ENCODE data around the gene MLKL. TPM values are rescaled to one million over a fixed set of nuclear protein-coding genes. Genes with fewer than 3 reads are reported as not detected.
"Not testable (repeated sequence)": the region's sequence is repeated elsewhere in the genome, so short reads cannot be mapped to it uniquely, and the experiment has no call there.

The MLKL gene
- total and polyA plus RNA-seq, 2 of the 13 experiments (the other 11 are each of a cell fraction or from before 2014, with no cell fraction given): 6.4 to 10.7 TPM

DNA sequence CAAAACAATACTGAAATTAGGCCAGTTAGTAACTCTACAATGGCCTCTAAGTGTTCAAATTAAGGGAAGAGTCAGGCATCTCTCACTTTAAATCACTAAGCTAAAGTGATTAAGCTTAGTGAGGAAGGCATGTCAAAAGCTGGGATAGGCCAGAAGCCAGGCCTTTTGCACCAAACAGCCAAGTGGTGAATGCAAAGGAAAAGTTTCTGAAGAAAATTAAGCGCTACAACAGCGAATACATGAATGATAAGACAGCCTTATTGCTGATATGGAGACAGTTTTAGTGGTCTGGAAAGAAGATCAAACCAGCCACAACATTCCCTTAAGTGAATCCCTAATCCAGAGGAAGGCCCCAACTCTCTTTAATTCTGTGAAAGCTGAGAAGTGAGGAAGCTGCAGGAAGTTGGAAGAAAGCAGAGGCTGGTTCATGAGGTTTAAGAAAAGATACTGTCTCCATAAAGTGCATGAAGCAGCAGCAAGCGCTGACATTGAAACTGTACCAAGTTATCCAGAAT is 46.1 kb downstream of the MLKL start (continued):
- TF ChIP-seq, protein P1, sequence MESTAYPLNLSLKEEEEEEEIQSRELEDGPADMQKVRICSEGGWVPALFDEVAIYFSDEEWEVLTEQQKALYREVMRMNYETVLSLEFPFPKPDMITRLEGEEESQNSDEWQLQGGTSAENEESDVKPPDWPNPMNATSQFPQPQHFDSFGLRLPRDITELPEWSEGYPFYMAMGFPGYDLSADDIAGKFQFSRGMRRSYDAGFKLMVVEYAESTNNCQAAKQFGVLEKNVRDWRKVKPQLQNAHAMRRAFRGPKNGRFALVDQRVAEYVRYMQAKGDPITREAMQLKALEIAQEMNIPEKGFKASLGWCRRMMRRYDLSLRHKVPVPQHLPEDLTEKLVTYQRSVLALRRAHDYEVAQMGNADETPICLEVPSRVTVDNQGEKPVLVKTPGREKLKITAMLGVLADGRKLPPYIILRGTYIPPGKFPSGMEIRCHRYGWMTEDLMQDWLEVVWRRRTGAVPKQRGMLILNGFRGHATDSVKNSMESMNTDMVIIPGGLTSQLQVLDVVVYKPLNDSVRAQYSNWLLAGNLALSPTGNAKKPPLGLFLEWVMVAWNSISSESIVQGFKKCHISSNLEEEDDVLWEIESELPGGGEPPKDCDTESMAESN (CRISPR knock-in tag; conservative IDR thresholded peaks at IDR 0.05): no peak
- TF ChIP-seq, protein P2, sequence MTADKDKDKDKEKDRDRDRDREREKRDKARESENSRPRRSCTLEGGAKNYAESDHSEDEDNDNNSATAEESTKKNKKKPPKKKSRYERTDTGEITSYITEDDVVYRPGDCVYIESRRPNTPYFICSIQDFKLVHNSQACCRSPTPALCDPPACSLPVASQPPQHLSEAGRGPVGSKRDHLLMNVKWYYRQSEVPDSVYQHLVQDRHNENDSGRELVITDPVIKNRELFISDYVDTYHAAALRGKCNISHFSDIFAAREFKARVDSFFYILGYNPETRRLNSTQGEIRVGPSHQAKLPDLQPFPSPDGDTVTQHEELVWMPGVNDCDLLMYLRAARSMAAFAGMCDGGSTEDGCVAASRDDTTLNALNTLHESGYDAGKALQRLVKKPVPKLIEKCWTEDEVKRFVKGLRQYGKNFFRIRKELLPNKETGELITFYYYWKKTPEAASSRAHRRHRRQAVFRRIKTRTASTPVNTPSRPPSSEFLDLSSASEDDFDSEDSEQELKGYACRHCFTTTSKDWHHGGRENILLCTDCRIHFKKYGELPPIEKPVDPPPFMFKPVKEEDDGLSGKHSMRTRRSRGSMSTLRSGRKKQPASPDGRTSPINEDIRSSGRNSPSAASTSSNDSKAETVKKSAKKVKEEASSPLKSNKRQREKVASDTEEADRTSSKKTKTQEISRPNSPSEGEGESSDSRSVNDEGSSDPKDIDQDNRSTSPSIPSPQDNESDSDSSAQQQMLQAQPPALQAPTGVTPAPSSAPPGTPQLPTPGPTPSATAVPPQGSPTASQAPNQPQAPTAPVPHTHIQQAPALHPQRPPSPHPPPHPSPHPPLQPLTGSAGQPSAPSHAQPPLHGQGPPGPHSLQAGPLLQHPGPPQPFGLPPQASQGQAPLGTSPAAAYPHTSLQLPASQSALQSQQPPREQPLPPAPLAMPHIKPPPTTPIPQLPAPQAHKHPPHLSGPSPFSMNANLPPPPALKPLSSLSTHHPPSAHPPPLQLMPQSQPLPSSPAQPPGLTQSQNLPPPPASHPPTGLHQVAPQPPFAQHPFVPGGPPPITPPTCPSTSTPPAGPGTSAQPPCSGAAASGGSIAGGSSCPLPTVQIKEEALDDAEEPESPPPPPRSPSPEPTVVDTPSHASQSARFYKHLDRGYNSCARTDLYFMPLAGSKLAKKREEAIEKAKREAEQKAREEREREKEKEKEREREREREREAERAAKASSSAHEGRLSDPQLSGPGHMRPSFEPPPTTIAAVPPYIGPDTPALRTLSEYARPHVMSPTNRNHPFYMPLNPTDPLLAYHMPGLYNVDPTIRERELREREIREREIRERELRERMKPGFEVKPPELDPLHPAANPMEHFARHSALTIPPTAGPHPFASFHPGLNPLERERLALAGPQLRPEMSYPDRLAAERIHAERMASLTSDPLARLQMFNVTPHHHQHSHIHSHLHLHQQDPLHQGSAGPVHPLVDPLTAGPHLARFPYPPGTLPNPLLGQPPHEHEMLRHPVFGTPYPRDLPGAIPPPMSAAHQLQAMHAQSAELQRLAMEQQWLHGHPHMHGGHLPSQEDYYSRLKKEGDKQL (CRISPR knock-in tag; IDR thresholded peaks at IDR 0.05; ENCODE audit: low read depth): no peak
- no peak for TF ChIP-seq FOXC1 (CRISPR knock-in tag; IDR thresholded peaks at IDR 0.05; ENCODE audit: borderline replicate concordance)

DNA sequence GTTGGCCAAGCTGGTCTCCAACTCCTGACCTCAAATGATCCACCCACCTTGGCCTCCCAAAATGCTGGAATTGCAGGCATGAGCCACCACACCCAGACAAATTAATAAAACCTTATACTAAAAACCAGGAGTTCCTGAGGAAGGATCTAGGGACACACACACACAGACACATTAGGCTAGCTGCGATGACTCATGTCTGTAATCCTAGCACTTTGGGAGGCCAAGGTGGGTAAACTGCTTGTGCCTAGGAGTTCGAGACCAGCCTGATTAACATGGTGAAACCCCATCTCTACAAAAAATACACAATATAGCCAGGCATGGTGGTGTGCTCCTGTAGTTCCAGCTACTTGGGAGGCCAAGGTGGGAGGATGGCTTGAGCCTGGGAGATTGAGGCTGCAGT is 47.8 kb downstream of the MLKL start:
- H2AFZ ChIP-seq (ENCODE audit: low read length); BruUV-seq (replicated peaks); H4K20me1 ChIP-seq (ENCODE audit: insufficient read depth, low read length); H3K9ac ChIP-seq (ENCODE audit: insufficient read depth, low read depth, low read length); intact Hi-C loops (cut with micrococcal nuclease; ENCODE audit: unreplicated experiment); H3K4me2 ChIP-seq (ENCODE audit: low read depth, low read length); DNase-seq (ENCODE audit: low spot score); FAIRE-seq; H3K27ac ChIP-seq (ENCODE audit: extremely low read length, insufficient read depth, low read length); in situ Hi-C loops (cut with HindIII; ENCODE audit: extremely low pct_ligation_motif_present, low pct_unique_long_range_greater_than_20kb); H3K27me3 ChIP-seq (ENCODE audit: control insufficient read depth in 1 of 2, insufficient read depth in 2 of 2, low read length in 2 of 2); H3K9me3 ChIP-seq (ENCODE audit: low read length); H3K4me3 ChIP-seq (replicated peaks in 1 of 3; ENCODE audit: insufficient read depth in 1 of 3, low read depth in 2 of 3, low read length in 3 of 3); CTCF ChIA-PET (ENCODE audit: low intra/inter-chr PET ratio, low total read pairs); ATAC-seq; H3K4me1 ChIP-seq (ENCODE audit: insufficient read depth, low read length): not testable (repeated sequence)
- 100% methylated on average over 2 of the region's 2 CpGs for WGBS (ENCODE audit: low lambda C conversion rate)
- peaks cover 11 to 81% of the 10 kb centered on the region in 2 experiments for H3K36me3 ChIP-seq (replicated peaks in 1 of 2; ENCODE audit: control insufficient read depth in 1 of 2, insufficient read depth in 2 of 2, low read length in 2 of 2)
- TF ChIP-seq FOSL2 (CRISPR knock-in tag; IDR thresholded peaks at IDR 0.05): peak; percentile 37
- H3K79me2 ChIP-seq (ENCODE audit: insufficient read depth, low read length): peaks cover 57% of the 10 kb centered on the region
- POLR2A ChIA-PET: interaction anchor here (1.8 kb wide), 1 partner anchor 14 kb away, joined by 7 read pairs; the partner anchor contains the start of gene RFWD3

Measured in HepG2 (cell line).